Stimulated activated CD4-positive, alpha-beta T cell treated with anti-CD3 and anti-CD28 coated beads, Interleukin-12 subunit alpha, Interleukin-12 subunit beta, amount 100 ng/mL, for 48 hours (primary cell): ENCODE measurements around the gene CA10.

Source experiments
- DNase-seq, 3 donors: peaks; one replicate each; pipeline ENCODE4 v3.0.0-alpha.2; 2020; ENCODE audit warnings: low read depth in 2 of 3, low spot score in 1 of 3

The CA10 gene

DNA sequence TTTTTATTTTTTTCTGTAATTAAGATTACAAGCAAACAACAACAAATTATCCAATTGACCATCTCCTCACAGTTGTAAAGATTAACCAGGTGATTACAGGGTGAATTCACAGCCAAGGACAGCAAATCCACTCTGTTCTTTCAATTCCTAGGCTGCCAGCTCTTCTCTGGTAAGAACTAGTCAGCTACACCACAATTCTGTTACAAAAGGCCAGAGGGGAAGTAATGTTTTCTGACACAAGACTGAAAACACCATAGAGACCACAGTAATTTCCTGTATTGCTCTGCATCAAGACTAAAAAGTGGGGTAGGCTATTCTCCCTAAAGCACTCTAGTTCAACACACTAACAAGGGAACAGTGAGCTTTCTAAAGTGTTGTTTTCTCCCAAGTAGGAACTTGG, 10.6 kb downstream of the CA10 start:
- no peak for DNase-seq

DNA sequence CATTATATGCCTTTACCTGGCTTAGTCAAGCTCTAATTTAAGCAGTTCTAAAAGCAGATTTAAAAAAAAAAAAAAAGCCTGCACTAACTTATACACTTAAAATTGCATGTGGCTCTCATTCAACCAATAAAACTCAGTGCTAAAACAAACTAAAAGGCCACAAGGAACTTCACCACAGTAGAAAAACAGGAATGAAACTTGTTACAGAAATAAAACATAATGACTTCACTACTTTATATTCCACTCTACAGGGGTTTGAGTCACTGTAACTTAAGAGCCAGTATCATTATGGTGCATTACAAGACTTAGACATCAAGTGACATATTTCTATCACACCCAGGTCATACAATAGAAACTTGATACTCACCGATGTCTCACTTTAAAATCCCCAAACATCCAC, 11.1 kb downstream of the CA10 start:
- DNase-seq, result no peak

DNA sequence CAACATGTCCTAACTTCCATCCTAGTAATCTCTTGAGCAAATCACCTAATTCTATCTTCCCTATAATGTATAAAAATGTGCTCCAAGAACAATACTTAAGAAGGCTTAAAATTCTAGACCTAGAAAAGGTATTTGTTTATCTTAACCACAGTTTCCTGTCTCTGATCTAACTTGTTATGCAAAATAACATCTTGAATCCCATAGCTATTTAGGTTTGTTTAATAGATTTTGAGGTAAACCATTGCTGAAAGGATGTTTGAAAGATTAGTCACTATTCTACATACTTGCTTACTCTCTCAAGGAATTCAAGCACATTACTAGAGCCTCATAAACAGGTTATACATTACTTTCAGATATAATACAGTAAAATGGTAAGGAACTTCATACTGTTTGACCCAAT, 13.0 kb downstream of the CA10 start:
- no peak for DNase-seq

DNA sequence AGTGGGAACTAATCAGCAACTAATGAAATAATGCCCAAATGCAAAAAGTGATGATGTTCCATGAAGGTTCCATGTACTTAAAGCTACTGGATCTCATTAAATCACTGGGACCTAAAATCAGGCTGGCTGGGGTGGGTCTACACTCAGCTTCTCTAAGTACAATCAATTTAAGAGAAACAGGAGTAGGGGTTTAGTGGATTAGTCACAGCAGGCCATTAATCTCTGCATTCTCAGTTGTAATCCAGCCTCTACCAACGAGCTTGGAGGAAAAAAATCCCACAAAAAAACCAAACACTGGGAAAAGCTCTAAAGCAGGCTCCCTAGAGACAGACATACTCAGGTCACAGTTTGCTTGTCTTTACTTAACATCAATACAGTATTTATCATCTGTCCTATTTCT, 15.0 kb downstream of the CA10 start:
- no peak for DNase-seq

DNA sequence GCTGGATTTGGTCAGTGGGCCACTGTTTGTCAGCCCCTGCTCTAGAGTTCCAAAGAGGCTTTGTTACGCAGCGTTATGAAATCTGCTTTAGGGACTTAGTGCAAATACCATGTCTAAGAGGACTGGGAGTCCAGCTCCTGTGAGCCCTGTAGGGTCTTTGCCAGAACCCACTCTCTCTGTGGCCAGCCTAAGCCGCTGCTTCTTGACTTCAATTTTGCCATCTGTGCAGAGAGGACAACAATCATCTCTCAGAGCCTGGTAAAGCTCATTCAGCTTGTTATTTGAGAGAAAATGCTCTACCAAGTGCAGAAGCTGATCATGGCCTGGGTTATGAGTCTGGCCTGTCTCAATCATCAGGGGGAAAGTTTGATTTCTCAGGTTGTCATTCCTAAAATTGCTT, 17.9 kb downstream of the CA10 start:
- no peak for DNase-seq

DNA sequence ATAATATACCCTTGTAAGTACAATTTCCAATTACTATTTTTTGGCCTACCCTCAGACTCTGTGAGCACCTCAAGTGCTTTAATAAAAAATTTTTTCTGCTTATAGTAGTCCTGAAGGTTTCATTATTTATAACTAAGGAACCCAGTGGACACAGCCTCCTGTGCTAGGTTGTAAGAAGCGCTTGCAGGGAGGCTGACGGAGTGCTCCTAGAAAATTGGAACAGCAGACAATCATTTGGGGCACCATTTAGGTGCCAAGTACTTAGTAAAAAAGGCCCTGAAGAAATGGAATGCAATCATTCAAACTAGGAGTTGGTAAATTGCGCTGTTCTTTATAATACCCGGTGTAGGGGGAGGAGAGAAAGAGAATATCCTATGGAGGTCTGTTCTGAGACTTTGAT, 19.8 kb downstream of the CA10 start:
- no peak for DNase-seq

DNA sequence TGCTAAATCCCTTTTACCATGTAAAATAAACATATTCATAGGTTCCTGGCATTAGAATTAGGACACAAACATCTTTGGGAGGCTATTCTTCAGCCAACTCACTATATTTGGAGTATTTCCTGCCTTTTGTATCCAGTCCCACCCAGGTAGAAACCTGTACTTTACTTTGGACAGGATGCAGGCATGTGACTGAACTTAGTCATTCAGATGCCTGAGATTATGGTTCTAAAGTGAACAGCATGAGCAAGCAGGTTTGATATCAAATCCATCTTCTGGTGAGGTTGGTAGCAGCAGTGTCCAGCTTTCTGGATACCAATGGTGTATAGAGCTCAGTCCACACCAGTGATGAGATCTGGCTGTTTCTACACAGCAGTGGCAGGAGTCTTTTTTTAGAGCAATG, 20.2 kb downstream of the CA10 start:
- no peak for DNase-seq

DNA sequence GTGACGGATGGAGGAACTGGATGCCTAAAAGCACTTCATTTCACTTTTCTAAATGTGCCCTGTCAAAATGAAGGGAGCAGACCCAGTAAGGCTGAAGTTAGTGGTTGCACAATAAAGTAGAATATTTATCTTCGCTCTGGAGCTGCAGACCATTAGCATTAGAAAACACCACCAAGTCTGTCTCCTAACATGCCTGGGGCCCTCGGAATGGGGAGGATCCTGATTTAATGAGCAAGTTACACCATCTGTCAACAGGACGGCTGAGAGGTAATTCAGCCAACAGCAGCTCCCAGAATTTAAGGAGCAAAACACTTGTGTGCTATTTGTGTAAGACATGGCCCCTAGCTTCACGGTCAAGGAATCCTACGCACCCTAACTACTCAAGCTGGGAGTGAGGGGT, 22.3 kb downstream of the CA10 start:
- DNase-seq, result no peak

DNA sequence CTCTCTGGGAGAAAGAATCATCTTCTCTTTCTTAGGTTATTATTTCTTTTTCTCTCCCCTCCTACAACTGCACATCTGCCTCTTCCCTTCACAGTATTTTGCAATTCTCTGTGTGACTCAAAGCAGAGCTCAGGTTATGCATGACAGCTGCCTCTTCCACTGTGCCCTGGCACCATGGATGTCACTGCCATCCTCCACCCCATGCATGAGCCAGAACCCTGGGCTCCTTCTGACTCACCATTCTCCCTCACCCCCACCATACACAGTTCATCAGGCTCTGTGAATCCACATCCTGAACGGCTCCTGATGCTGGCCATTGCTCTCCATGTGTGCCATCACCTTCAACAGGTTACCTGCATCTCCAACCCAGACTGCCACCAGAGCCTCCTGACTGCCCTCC, 23.9 kb downstream of the CA10 start:
- DNase-seq, result no peak

DNA sequence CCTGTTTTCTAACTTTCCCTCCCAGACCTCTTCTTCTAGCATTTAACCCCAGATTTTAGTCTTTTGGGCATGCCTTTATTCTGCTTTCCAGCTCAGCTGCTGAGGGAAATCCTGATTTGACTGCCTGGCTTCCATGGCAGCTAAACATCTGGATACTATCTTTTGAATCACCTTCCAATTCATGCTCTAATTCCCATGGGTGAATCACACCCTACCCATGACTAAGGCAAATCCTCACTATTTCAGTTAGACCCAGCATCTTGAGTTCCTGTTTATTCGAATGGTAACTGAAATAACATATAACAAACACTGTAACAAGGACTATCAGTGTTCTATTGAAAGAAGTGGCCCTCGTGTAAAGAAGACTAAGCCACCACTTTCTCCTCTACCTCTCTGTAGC, 29.8 kb downstream of the CA10 start:
- DNase-seq, result no peak

DNA sequence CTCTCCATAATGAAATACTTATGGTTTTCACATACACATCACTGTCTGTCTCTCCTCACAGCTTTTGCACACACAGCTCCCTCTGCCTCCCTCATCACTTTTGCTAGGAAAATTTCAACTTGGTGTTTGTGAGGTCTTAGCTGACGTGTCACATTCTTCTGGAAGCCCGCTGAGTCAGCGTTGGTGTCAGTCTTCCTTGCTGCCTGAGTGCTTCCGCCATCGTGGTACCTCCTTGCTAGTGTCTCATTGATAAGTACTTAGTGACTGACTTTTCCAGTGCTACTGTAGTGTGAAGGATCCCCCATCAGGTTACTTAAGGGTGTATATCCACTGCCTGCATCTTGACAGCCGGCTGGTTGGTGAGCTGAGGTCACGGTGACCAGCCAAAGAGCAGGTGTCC, 33.5 kb downstream of the CA10 start:
- no peak for DNase-seq

DNA sequence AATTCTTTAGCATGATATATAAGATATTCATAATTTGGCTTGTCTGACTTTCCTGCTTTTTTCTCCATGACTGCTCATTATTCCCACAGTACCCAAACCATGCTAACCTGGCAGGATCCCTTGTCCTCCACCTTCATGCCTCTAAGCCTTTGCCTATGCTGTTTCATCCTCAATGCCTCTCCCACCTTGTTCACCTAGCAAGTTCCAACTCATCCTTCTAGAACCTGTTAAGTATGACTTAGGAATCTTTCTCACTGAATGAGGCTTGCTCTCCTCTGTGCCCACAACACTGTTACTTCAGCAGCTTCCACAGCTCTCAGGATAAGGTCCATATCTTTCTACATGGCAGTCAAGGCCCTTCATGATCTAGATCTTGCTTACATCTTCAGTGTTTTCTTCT, 34.0 kb downstream of the CA10 start:
- DNase-seq, result no peak

DNA sequence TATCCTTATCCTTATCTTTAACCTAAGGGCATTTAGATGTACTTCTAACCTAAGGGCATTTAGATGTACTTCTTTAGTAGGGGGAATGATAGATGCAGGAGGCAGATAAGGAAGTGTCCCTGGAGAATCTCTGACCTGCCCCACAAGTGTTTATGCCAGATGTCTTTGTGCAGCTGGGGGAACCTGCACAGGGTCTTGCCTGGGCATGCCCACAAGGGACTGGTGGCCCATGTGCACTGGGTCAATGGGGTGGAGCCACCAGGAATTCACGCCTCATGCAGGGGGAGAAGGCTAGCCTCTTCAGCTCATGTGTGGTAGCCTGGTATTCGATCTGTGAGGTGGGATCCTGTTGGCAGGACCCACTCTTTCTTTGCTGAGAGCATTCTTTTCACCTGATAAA, 38.0 kb downstream of the CA10 start:
- DNase-seq, result no peak

DNA sequence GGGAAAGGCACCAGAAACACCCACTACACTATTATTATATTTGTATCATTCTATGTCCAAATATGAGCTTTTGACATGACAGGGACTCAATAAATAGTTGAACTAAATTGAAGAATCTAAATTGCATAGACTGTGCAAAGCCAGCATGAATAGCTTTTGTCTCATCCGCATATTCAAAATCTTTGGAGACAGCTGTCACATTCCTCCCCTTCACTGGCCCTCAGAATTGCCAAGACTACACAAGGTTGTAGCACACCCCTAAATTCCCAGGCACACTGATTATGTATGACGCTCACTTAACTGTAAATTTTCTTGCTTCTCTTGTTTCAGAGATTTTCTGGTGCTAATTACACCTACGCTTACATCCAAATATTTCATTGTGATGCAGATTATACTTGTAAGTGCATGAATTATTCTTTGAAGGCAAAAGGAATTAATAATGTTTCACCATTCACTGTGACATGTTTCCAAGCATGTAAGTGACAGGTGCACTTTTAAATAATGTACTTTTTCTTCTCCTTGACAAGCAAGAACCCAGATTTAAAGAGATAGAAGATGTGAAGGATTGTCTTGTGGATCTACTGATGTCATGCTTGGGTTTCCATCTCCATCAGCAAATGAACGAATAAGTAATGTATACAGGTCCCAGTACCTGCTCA, 47.5 kb downstream of the CA10 start:
- DNase-seq, result no peak

DNA sequence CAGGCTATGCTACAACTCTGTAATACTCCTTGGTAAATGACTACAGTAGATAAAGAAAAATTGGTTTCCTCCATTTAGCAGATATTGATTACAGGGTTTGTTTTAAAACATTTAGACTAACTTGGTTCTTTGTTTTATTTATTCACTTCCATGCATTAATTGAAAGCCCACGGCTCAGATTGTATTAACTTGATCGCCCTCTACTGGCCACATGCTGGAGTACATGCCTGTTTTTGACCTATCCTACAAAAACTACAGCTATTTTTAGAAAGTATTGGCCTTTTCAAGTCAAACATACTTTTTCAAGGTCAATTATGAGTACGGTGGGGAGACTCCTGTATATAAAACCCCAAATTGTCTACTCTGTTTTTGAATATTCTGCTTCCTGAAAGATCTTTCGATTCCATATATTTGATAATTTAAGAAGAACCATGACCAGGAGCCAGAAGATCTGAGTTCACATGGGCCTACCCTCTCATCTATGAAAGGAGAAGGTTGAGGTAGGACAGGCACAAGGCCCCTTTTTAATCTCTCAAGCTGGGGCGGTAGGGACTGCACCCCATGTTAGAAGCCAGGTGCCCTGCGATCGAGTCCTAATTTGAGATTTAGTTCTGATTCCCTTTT, 51.8 kb downstream of the CA10 start:
- DNase-seq, result peak in 2 of 3 donors; percentile 30 to 40

DNA sequence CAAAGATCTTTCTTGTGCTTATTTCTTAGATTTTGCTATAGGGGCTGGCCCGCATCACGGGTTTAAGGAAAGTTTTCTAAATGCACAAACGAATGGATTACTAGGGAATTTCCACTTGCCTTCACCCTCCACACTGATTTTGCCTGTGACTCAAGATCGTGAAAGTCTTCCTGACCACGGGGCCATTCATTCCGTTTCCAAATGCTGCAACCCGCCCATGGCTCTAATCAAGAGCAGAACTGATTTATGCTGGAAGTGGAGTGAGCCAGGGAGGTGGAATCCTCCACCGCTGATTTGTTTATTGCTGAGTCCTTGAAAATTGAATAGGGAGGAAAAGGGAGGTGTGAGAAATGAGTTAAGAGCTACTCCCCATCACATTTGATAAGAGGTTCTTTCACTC, 52.4 kb downstream of the CA10 start:
- DNase-seq, result no peak

DNA sequence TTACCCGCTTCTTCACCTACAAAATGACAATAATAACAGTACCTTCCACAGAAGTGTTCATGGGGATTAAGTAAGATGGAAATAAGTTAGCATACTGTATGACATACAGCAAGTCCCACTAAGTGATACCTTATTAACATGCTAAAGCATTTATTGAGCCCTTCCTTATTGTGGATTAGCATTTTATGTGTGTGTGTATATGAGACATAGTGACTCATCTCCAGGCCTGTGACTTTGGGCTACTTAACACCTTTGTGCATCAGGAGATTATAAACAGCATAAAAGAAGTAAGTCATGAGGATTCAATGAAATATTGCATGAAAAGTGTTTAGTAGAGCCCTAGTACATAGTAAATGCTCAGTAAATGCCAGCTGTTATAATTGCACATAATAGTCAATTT, 52.9 kb downstream of the CA10 start:
- no peak for DNase-seq

DNA sequence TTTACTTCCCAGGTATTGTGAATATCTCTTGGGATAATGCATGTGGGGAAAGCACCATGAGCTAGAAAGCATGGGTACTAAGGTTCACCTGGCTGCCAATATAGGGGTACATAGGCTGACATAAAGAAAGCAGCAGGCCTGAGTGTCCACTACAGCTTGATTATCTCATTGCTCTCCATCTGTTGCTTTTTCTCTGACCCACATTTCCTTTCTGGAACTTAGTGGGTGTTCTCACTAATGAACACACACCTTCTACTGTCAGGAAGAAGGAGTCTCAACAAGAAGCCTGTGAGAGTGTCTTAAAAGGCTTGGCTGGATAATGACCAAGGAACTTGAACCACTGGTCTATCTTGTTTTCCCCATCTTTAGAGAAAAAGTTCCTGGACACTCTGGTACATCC, 62.5 kb downstream of the CA10 start:
- DNase-seq, result no peak

DNA sequence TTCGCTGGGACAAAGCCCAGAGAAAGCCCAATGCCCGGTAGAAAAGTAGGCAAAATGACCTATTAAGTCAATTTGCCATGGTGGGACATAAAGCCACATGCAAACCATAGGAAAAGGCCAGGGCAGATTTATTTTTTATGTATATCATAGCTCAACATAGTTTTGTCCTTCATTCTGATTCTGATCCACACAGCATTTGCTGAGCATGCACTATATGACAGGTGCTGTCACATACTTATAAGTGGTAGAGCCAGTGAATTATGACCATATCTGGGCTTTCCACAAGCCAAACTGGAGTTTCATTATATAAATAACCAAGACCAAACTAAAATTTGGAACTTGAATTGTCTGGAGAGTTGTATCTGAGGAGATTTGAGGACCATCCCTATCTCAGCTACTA, 74.3 kb downstream of the CA10 start:
- DNase-seq, result no peak

DNA sequence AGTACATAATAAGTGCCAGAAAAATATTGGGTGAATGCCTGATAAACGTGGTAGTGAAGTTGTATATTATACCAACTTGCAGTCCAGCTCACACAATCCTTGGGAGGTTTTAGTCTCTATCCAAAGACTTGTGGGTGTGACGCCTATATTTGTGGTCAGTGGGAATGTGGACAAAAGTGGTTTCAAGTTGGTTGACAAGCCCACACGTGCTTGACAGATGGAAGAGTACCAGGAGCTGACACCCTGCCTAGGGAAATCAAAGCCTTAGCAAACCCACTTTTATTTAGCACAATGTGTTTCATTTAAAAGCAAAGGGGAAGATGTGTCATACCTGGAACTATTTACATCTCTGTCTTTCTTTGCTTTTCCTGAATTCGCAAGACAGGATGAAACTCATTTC, 79.0 kb downstream of the CA10 start:
- no peak for DNase-seq

DNA sequence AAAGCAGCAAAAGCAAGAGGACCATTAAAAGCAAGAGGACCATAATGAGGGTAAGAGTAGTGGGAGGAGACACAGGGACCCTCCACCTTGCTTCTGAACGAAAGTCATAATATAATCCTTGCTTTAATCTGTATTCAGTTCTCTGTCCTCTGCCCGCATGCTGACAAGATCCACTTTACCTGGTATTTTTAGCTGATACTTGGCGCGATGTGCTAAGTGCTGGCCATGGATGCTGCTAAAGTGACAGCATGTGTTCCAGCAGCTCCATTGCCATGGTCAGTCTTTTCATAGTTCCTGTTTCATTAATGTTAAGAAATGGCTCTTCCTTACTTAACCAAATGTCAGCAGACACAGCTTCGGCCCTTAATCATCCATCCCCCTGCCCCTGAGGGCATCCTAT, 86.8 kb downstream of the CA10 start:
- no peak for DNase-seq

DNA sequence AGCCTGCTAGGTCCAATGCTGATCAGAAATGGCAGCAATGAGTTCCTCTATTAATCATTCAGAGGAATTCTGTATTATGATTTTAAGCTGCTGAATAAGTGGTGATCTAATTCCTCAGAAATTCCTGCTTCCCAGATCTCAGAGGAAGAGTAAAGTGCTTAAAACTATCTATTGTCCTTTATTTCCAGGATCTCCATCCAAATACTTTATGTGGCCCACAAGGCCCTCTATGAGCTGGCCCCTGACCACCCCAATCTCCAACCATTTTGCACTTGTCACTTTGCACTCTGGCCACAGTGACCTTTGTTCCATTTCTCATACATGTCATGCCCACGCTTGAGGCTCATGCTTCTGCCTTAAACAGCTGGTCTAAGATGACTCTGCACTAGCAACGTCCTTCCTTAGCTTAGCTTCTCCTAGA, 93.7 kb downstream of the CA10 start:
- DNase-seq, result no peak

DNA sequence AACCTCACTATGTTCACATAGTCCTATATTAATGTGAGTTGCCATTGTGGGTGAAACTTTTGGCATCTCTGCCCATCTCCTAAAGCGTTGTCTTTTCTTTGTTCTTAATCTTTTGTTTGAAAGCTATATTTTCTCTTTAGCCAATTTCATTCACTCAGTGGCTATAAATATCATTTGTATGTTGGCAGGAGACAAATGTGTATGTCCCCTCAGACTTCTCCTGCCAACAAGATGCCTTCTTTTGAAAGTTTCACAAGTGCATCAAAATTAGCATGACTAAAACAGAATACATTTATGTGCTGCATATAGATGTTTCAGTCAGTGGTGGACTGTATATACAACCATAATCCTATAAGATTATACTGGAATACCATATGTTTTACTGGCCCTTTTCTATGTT, 109.0 kb downstream of the CA10 start:
- no peak for DNase-seq
